HG03025 (cell line): ENCODE results near the gene LCN15.
A peak's percentile ranks its signal among the peaks of the same experiment; 100 is the strongest.
"Not testable (repeated sequence)": the region's sequence is repeated elsewhere in the genome, so short reads cannot be mapped to it uniquely, and the experiment has no call there.

ENCODE experiments used
- ATAC-seq: cut with Tn5 transposase; IDR thresholded peaks from one replicate; pipeline ENCODE4 v1.9.1; 2021; ENCODE audit warnings: mild to moderate bottlenecking, moderate library complexity; ENCODE audit not compliant: unreplicated experiment, low FRiP score

The LCN15 gene

DNA sequence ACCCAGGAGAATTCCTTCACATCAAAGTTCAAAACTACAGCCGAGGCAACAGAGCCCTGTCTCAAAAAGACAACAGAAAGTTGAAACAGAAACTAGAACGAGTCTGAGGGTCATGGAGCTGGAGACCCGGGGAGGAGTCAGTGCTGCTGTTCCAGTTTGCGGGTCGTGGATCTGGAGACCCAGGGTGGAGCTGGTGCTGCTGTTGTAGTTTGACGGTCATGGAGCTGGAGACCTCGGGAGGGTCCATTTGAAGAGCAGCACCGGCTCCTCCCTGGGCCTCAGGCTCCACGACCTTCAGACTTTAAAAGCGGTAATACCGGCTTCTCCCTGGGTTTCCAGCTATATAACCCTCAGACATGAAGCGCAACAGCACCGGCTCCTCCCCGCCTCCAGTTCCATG is 13.0 kb upstream of the LCN15 start:
- ATAC-seq, result no peak

DNA sequence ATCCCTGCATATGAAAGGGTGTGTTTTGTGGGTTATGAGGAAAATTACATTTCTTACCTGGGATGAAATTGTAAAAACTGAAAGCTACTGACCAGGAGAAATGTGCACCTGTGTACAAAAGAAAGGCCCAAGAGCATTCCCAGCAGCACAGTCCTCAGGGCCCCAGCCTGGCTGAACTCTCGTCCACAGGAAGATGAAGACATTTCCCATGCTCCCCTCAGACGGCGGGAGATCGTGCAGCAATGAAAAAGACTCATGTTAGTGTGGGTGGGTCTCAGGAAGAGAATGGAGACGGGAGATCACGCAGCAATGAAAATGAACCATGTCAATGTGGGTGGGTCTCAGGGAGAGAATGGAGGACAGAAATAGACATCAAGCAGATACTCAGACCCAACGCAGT is 12.6 kb upstream of the LCN15 start:
- no peak for ATAC-seq

DNA sequence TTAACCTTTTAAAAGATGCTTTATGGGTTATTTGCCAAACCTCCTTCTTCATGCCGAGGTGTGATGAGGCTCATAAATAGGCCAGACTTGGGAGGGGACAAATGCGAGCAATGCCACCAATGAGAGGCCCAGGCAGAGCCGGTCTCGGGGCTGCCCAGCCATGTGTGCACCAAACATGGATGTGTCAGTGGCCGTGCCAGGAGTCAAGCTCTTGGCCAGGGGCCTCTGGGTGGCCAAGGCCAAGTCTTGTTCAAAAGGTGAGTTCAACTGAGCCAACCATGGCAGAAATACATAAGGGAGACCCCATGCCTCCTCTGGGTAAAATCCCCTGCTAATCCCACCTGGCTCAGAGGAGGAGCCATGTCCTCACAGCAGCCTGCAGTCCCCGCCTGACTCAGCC is 10.9 kb upstream of the LCN15 start:
- no peak for ATAC-seq

DNA sequence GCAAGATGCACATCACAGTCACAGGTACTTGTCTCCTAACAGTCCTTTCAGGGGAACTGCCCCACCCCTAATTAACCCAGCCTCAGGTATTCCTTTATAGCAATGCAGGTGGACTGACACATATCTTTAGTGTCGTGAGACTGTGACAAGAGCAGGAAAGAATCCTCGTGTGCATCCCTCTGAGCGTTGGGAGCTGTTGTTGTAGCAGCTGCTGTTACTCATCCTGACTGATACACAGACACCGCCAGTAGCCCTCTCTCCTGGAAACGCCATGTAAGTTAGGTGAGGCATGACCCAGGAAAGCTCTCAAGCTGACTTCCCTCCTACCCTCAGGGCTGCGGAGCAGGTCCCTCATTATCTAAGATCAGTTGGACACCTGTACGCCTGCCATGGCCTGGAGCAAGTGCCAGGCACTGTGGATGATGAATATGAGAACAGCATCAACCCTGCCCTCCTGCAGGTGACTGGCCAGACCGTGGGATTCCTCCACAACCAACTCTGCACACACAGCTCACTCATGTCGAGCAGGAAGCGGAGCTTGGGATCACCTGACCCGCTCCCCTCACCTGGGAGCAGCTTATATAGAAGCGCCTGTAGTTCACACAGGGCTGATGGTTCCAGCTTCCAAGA is 10.2 kb upstream of the LCN15 start:
- no peak for ATAC-seq

DNA sequence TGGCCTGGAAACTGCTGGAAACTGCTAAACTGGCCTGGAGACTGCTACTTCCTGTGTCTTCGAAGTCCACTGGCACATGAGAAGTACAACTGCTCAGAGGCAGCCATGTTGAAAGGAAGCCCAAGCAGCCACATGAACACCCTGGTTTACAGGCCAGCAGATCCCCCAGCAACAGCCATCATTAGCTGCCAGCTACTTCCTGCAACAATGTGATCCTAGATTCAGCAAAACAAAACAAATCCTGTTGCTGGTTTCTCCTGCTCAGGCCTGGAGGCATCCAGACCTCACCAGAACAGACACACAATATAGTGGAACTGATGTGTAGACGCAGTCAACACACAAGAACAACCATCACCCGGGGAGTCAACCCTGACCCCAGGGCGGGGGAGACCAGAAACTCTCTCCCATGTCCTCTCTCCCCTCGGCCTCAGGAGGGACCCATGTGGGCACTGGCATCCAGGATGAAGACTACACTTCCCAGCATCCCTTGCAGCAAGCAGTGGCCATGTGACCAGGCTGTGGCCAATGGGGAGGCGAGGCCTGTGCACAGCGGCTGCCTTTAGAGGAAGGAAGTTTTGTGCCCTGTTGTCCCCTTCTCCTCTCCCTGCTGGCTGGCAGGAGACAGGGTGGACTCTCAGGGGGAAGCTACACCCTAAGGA is 9.2 kb upstream of the LCN15 start:
- ATAC-seq, result no peak

DNA sequence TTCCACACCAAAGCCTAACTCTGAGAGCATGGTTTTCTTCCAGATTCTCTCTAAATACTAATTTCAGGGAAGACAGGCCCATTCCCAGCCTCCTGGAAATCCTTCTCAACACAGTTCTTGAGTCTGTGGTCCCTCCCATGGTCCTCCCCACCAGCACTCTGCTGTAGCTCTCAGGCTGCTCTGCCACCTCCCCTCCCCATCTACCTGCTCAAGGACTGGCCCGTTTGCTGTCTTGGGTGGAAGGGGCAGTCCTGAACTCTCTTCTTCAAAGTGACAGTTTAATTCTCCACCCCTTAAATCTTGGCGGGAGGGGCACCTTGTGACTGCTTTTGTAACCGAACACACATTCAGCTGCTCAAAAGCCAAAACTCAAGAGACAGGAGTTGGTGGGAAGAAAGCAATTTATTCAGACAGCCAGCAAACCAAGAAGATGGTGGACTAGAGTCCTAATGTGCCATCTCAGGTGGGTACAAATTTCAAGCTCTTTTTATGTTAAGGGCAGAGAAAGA is 7.6 kb upstream of the LCN15 start:
- no peak for ATAC-seq

DNA sequence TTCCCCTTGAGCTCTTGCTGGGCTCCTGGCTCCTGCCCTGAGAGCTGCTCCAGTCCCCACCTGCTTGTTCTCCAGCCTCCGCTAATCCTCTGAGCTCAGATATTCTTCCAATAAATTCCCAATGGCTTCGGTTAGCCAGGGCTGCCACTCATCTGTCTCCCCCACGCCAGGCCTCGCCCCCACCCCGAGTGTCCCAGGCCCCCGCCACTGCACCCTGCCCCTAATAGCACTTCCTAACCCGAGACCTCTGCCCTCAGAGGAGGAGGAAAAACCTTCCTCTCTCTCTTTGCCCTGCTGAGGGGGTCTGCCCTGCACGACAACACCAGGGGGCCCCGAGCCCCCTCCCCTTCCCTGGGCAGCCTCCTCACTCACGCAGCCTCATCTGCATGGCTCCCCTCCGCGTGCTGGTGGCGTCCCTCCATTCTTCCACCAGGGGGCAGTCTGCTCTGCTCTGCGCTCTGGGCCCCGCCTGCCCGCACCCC is 5.4 kb upstream of the LCN15 start:
- no peak for ATAC-seq

DNA sequence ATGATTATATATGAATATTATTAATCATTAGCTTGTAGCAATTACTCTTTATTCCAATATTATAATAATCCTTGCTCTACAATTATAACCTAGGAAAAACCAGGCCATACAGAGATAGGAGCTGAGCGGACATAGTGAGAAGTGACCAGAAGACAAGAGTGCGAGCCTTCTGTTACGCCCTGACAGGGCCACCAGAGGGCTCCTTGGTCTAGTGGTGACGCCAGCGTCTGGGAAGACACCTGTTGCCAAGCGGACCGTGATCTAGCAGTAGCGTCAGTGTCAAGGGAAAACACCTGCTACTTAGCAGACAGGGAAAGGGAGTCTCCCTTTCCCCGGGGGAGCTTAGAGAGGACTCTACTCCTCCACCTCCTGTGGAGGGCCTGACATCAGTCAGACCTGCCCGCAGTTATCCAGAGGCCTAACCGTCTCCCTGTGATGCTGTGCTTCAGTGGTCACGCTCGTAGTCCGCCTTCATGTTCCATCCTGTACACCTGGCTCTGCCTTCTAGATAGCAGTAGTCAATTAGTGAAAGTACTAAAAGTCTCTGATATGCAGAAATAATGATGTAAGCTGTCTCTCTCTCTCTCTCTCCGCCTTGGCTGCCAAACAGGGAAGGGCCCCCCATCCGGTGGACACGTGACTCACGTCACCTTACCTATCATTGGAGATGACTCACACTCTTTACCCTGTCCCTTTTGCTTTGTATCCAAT is 2.2 kb upstream of the LCN15 start:
- ATAC-seq, result not testable (repeated sequence)

DNA sequence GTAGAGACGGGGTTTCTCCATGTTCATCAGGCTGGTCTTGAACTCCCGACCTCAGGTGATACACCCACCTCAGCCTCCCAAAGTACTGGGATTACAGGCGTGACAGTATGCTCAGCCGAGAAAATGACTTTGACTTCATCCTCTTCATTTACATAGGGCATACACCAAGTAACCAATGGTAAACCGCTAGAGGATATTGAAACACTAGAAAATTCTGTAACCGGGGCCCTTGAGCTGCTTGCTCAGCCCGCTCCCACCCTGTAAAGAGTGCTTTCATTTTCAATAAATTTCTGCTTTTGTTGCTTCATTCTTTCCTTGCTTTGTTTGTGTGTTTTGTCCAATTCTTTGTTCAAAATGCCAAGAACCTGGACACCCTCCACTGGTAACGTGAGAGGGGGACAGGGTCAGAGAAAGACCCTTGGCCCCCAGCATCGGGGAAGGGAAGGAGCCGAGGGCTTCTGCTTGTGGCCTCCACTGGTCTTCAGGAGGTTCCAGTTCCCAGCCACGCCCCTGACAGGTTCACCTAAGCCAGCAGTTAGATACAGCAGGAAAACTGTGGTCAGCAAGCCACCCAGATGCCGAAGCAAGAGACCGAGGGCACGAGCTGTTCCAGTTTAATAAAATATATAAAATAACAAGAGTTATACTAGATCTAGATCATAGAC is 1.6 kb upstream of the LCN15 start:
- ATAC-seq, result peak; percentile 49

DNA sequence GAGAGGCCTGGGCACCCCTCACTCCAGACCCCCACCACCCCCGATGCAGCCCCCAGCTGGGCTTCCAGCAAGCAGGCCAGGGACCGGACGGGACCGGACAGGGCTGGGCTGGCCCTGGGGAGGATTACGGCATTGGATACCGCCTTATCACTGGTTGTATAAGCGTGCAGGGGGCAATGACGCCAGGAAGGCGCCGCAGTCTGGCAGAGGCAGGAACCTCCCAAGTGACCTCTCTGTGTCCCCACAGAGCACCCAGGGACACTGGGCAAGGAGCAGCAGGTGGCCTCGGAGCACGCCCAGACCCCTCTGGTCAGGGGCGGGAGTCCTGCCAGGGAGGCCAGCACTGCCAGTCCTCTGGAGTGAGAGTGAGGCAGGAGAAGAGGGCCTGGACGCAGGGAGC is 723 bp upstream of the LCN15 start:
- ATAC-seq, result no peak

DNA sequence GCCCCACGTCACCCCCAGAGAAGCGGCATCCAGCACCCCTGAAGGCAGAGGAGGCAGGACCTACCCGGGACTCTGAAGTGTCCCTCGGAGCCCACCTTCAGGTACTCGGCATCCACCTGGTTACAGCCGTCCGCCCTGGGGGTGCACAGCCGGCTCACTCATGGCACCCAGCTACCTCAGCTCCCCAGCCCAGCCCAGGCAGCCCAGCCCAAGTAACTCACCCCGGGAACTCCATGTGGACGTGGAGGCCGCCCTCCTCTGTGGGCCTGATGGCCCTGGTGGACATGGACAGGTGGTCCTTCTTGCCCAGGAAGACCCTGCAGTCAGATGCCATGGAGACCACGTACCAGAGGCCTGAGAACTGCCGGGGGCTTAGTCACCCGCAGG is 676 bp downstream of the LCN15 start:
- no peak for ATAC-seq

DNA sequence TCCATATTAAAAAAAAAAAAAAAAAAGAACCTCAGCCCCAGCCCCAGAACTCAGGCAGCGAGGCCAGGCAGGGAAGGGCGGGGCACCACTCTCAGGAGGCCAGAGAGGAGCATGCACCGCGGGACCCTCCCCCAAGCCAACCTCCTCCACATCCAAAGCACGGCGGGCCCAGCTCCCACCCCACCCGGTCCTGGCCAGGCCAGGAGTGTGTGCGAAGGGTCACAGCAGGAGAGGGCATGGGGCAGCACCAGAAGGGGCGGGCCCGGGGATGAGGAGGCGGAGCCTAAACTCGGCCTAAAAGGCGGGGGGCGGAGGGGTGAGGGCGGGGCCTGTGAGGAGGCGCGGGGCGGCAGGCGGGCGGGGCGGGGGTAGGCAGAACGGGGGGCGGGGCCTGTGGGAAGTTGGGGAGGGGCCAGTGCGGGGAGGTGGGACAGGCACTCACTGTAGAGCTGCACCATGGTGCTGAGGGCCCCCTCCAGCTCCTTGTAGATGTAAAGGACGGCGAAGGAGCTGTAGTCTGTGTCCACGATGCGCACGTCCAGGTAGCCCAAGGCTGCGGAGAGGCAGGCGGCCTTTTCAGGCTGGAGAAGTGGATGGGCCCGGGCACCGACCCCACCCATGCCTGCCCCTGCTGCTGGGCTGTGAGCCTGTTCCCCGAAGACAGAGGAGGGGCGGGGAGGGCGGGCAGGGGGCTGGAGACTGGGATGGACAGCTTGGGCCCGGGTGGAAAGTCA is 1.2 kb downstream of the LCN15 start:
- ATAC-seq, result no peak

DNA sequence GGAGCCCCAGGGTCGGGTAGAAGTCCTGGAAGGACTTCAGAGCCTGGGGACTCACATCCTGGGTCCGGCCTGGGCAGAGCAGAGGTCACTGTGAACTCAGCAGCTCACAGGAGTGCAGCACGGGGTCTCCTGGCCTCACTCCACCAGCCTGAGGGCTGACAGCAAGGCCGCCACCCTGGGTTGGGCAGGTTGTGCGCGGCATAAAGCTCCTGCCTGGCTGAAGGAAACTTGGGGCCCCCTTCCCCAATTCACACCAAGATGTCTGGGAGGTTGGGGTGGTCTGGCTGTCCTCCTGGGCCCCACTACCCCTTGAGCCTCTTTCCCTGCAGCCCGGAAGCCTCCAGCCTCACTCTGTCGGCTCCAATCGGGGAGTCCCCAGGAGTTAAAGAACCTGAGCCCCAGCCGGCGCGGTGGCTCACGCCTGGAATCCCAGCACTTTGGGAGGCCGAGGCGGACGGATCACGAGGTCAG is 2.1 kb downstream of the LCN15 start:
- ATAC-seq, result no peak

DNA sequence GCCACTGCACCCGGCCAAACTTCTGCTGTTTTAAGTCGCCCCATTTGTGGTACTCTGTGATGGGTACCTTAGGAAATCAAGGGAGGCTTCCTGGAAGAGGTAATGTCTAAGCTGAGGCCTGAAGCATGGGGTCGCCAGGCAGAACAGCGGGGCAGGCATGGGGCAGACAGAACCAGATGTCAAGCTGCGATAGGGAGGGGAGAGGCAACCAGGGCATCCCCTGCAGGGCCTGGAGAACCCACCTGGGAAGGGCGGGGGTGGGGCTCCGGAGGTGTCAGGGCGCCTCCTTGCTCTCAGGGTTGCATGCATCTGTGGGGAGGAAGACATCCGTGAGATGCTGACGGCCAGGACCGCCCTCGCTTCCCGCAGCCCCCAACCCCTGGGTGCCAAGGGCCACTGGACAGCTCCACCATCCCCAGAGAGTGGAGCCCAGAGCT is 2.8 kb downstream of the LCN15 start:
- no peak for ATAC-seq

DNA sequence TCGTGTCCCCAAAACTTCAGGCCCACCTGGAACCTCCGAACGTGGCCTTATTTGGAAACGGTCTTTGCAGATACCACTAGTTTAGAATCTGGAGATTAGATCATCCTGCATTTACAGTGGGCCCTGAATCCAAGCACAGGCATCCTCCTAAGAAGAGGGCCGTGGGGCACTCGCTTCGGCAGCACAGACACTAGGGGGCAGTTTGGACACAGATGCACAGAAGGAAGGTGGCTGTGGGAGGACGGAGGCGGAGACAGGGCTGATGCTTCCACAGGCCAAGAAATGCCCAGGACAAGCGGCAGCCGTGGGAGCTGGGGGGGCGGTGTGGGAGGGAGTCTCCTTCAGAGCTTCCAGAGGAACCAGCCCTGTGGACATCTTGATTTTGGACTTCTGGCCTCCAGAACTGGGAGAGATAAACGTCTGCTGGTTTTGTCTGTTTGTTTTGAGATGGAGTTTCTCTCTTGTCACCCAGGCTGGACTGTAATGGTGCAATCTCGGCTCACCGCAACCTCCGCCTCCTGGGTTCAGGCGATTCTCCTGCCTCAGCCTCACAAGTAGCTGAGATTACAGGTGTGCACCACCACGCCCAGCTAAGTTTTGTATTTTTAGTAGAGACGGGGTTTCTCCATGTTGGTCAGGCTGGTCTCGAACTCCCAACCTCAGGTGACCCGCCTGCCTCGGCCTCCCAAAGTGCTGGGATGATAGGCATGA is 3.3 kb downstream of the LCN15 start:
- not testable (repeated sequence) for ATAC-seq

DNA sequence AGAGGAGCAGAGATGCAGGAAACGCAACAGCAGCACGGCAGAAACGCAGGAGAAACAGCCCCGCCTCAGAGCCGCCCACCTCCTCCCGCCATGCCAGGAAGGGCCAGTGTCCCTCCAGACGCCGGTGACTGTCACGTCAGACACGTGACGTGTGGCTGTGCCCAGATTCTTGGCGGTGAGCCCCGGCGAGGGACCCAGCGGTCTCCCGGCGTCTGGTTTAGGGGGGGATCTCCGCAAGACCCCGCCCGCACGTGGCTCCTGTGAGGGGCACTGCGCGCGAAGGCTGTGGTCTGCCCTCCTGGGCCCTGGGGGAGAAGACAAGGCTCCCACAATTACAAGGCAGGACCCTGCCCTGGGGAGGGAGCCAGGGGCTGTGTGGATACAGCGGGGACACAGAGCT is 3.9 kb downstream of the LCN15 start:
- no peak for ATAC-seq

DNA sequence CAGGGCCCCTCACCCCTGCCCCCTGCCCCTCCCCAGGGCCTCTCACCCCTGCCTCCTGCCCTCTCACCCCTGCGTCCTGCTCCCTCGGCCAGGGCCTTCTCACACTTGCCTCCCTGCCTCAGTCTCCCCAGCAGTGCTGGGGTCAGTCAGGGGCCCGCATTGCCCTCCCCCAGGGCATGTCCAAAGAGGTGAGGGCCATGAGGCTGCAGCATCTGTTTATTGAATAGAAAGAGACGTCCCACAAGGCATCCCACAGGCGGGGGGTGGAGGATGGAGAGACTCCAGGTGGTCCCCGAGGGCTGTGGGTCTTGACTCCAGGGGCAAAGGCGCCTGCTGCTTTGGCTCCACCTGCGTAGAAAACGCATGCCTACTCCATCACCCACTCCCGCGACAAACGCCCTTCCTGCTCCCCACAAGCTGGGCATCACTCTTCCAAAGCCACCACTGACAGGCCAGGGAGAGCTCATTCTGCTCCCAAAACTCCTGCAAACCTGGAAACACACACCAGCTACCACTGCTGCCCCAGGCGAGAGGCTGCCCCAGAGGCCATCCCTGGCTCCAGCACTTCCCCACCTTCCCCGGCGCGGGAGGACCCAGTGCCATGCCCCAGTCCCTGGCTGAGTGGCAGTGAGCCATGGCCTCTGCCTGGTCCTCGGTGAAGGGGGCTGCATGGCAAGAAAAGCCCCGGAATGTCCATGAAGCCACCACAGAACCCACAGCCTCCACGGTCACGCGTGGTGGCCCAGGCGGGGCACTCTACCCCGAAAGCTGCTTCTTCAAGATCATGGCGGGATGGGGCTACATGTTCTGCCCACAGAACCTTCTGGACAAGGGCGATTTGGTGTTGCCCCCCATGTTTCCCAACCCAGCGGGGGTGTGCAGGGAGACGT is 4.6 kb downstream of the LCN15 start:
- no peak for ATAC-seq

DNA sequence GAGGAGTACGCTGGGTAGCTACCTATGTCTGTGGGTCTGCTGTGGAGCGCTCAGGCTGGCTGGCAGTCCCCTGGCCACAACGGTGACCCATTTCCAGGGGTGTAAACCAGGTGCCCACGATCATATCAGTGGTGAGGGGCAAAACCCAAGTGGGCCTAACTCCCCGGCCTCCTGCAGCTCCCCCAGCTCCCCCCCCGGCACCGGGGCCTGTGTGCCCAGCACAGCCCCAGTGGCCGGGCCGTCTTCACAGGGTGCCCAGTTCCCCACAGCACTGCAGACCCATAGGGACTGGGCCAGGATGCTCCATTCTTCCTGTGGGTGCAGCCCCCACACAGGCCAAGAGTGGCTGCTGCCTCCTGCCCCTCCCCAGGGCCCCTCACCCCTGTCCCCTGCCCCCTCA is 5.3 kb downstream of the LCN15 start:
- ATAC-seq, result no peak

DNA sequence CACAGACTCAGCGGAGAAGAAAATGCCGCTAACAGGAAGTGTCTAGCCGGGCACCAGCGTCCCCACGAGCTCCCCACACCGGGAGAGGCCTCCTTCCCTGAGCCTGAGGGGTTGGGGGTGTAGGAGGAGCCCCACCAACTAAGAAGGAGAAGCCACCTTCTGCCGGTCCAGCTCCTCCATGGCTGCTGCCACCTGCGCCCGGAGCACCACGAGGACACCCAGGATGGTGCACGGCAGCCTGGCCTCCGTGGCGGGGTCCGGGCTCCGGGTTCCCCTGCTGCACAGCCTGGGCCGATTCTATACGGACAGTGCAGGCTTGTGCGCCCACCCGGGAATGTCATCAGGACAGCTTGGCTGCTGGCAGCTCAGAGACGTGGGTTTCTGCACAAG is 6.6 kb downstream of the LCN15 start:
- no peak for ATAC-seq
